GDM1 (cell line): ENCODE measurements around the gene DDI2.
"Not testable (repeated sequence)": the region's sequence is repeated elsewhere in the genome, so short reads cannot be mapped to it uniquely, and the experiment has no call there.

Experiments
- DNase-seq: peaks from one replicate; lab custom pipeline; 2025; lab: John Stamatoyannopoulos, UW

The DDI2 gene

GRCh38 chr1:15637826-15638225, 20.6 kb downstream of the DDI2 start:
- no peak for DNase-seq

DNA sequence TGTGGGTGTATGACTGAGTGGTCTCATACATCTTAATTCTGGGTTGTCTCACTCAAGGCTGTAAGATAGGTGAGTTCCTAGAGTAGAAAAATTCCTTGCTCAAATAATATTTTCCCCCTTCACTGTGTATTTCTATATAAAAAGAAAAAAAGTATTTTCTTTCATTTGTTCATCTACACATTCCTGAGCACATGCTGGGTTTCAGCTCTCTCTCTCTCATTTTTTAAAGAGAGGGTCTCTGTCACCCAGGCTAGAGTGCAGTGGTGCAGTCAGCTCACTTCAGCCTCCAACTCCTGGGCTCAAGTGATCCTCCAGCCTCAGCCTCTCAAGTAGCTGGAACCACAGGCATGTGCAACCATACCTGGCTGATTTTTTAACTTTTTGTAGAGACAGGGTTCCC, 22.0 kb downstream of the DDI2 start:
- no peak for DNase-seq

DNA sequence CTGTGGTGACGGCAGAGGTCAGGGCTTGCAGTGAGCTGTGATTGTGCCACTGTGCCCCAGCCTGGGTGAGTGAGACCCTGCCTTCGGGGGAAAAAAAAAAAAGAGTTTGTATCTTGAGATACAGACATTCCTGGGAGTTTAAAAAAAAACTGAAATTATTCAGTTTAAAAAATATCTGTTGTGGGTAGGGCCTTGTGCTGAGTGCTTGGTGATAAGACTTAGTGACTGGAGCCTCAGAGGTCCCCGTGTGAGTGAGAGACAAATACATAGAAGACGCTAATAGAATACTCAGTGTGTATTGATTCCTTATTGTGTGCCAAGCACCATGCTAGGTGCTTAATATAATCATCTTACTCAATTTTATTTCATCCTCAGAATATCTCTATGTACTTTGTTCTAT, 22.7 kb downstream of the DDI2 start:
- no peak for DNase-seq

- no peak for DNase-seq
These were observed 23.4 kb downstream of the DDI2 start for GRCh38 chr1:15640667-15641066.

GRCh38 chr1:15649937-15650336, 32.7 kb downstream of the DDI2 start:
- DNase-seq = no peak

DNA sequence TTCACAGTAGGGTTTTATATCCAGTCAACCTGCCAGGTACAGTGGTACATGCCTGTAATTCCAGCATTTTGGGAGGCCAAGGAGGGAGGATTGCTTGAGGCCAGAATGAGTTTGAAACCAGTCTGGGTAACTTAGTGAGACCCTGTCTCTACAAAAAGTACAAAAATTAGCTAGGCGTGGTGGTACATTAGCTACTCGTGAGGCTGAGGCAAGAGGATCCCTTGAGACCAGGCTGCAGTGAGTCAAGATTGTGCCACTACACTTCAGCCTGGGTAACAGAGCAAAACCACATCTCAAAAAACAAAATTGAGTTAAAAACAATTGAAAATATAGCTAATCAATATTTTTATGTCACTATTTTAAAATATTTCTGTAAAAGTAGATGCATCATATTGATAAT, 33.2 kb downstream of the DDI2 start:
- DNase-seq = no peak

DNA sequence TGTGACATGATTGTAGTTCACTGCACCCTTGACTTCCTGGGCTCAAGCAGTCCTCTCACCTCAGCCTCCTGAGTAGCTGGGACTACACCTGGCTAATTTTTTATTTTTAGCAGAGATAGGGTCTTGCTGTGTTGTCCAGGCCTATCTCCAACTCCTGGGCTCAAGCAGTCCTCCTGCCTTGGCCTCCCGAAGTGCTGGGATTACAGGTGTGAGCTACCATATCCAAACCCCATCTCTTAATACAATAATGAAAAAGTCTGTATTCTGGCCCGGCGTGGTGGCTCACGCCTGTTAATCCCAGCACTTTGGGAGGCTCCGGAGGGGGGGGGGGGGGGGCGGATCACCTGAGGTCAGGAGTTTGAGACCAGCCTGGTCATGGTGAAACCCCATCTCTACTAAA, 34.9 kb downstream of the DDI2 start:
- not testable (repeated sequence) for DNase-seq

DNA sequence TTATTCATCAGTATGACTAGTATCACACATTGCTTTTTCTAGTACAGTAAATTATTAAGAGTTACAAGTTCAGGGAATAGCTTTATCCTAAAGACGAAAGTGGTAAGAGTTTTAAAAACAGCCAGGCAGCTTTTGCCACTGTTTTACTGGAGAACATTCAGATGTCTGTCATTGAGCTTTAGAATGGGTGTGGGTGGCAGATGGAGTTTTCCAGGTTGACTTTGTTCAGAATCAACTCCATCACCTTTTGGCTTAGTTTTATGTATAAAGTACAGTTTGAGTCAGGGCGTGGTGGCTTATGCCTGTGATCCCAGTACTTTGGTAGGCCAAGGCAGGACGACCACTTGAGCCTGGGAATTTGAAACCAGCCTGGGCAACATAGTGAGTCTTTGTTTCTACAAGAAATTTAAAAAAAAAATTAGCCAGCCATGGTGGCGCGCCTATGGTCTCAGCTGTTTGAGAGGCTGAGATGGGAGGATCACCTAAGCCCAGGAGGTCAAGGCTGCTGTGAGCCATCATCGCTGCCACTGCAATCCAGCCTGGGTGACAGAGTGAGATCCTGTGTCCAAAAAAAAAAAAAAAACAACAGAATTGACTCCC, 36.9 kb downstream of the DDI2 start:
- no peak for DNase-seq

DNA sequence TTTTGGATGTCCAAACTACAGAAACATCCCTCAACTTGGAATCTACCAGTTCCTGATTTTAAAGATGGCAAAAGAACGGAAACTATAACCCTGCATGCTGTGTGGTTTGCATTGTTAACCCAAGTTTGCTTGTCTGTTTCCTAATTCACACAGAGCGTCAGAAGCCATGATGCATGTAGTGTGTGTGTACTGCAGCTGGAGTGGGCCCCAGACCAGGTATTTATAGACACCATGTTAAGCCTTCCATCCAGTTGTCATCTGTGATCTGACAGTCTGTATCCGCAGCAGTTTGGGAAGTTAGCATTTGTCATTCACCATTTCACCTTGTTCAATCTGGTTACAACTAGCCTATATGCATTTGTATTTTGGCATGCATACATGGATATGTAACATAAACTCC, 39.2 kb downstream of the DDI2 start:
- no peak for DNase-seq

DNA sequence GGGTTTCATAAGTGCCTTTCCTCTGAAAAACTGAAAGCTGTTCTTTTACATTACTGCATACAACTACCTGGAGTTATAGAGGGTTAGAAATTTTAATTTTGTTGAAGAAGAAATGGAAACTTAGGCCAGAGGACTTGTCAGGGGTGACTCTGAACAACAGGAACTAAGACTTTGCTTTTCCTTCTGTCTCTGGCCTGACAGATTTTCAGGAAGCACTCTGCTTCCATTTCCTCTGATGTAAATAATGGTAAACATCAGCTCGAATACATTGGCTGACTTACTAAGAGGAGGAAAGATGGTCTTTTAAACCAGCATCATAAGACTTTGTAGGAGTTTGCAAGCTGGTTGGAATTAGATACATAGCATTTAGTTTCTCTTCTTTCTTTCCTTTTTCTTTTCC, 39.8 kb downstream of the DDI2 start:
- DNase-seq = no peak

DNA sequence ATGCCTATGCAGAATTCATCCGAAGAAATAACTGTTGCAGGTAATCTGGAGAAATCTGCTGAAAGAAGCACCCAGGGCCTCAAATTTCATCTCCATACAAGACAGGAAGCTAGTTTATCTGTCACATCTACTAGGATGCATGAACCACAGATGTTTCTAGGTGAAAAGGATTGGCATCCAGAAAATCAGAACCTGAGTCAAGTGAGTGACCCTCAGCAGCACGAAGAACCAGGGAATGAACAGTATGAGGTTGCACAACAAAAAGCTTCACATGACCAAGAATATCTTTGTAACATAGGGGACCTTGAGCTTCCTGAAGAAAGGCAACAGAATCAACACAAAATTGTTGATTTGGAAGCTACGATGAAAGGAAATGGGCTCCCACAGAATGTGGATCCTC, 42.9 kb downstream of the DDI2 start:
- no peak for DNase-seq

- no peak for DNase-seq
These were observed 45.2 kb downstream of the DDI2 start for GRCh38 chr1:15662477-15662876.

DNA sequence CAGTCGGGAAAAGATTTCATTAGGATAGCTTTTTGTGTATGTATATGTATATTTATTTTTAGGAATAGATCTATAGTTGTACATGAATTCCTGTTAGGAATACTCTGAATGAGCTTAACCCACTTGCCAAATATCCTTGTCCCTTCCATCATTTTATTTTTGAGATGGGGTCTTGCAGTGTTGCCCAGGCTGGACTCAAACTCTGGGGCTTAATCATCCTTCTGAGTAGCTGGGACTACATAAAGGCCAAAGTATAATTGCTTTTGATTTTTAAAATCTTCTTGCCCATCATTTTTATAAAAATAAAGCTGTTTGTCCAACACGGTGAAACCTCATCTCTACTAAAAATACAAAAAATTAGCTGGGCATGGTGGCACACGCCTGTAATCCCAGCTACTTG, 46.7 kb downstream of the DDI2 start:
- DNase-seq = no peak

DNA sequence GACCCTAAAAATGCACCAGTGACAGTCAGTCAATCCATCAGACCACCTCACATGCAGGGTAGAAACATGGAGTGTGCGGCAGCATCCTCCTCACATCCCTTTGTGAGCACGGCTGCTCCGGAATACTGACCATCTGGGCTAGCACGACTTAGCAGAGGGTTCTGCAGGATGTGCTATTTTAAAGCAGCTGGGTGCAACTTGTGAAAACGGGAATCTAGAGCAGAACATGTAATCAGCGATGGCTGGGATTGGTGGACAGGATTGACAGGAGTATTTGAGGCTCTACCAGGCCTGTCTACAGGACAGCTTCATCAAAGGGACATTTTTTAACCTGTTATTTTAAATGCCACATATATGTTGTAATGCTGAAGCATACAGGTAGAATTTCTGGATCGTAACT, 50.1 kb downstream of the DDI2 start:
- DNase-seq = no peak

- no peak for DNase-seq
These were observed 51.0 kb downstream of the DDI2 start for GRCh38 chr1:15668089-15668754.

GRCh38 chr1:15669074-15669473, 51.8 kb downstream of the DDI2 start:
- DNase-seq = no peak

DNA sequence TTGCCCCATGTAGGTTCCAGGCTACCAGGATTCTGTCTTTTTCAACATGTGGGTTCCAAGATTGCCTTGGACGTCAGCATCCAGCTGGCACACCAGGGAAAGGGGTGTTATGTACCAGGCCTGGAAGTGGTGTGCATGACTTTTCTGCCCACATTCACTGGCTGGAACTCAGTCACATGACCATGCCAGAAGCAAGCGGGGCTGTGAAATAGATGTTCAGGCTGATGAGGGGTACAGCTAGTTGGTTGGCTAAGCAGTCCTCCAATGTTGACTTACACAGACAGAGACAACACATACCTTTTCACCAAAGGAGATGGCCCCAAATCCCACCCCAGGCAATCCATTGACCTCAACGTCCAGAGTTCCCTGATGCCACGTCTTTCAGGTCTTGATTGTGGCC, 52.6 kb downstream of the DDI2 start:
- no peak for DNase-seq

DNA sequence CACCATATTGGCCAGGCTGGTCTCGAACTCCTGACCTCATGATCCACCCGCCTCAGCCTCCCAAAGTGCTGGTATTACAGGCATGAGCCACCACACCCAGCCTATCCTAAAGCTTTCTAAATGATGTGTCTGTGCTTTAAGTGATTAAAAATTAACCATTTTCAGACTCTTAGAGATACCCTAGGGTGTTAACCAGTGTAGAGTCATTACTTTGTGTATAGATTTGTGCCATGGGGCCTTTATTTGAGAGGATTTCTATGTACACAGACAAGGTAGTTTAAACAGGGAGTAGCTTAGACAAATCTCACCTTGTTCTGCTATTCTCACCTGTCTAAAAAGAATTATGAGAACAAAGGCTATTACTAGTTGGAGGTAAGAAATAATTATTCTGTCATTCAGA, 54.2 kb downstream of the DDI2 start:
- DNase-seq = no peak

- no peak for DNase-seq
These were observed 57.3 kb downstream of the DDI2 start for GRCh38 chr1:15674386-15675159.

DNA sequence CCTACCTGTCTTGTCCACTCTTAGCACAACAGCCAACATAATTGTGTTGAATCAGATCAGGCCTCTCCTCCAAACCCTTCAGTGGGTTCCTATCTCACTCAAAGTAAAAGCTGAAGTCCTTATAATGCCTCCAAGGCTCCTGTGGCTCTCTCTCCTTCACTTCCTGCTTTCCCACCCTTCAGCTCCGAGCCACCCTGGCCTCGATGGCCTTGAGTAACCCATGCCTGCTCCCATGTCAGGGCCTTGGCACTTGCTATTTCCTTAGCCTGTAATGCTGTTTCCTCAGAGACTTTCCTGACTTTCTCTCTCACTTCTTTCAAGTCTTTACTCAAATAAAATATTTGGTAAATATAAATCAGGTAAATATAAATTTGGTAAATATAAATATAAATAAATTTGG, 58.8 kb downstream of the DDI2 start:
- DNase-seq = no peak

- DNase-seq = no peak
These were observed 59.7 kb downstream of the DDI2 start for GRCh38 chr1:15676688-15677661.

DNA sequence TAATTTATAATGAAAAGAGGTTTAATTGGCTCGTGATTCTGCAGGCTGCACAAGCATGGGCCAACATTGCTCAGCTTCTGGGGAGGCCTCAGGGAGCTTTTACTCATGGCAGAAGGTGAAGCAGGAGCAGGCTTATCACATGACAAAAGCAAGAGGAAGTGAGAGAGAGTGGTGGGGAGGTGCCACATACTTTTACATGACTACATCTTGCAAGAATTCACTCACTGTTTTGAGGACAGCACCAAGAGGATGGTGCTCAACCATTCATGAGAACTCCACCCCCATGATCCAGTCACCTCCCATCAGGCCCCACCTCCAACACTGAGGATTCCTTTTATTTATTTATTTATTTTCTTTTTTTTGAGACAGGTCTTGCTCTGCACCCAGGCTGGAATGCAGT, 61.3 kb downstream of the DDI2 start:
- DNase-seq = no peak
